GM18861 (cell line): Measurements from ENCODE around the gene PRG2.
"Not testable (repeated sequence)": the region's sequence is repeated elsewhere in the genome, so short reads cannot be mapped to it uniquely, and the experiment has no call there.

Source experiments
- ATAC-seq: cut with Tn5 transposase; IDR thresholded peaks from one replicate; pipeline ENCODE4 v1.9.1; 2021; ENCODE audit not compliant: unreplicated experiment

Gene PRG2

GRCh38 chr11:57348636-57349313 lies 41.7 kb downstream of the PRG2 start:
- ATAC-seq: no peak

GRCh38 chr11:57348052-57348451 lies 42.4 kb downstream of the PRG2 start:
- ATAC-seq: no peak

DNA sequence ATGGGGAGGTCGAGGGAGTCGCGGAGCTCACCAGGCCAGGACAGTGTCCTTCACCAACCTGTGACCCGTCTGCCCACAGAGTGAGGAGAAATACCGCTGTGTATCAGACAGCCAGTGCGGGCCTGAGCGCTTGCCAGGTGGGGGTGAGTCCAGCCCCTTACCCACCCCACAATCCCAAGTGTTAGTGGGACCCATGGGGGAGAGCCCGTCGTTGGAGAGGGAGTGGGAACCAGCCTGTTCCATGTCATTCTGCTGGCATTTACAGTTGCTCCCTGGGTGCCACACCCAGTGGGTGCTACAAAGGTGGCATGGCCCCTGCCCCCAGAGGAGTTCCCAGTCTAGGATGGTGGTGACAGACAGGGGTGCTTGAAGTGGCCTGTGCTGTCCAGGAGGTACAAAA lies 43.1 kb downstream of the PRG2 start:
- ATAC-seq: no peak

DNA sequence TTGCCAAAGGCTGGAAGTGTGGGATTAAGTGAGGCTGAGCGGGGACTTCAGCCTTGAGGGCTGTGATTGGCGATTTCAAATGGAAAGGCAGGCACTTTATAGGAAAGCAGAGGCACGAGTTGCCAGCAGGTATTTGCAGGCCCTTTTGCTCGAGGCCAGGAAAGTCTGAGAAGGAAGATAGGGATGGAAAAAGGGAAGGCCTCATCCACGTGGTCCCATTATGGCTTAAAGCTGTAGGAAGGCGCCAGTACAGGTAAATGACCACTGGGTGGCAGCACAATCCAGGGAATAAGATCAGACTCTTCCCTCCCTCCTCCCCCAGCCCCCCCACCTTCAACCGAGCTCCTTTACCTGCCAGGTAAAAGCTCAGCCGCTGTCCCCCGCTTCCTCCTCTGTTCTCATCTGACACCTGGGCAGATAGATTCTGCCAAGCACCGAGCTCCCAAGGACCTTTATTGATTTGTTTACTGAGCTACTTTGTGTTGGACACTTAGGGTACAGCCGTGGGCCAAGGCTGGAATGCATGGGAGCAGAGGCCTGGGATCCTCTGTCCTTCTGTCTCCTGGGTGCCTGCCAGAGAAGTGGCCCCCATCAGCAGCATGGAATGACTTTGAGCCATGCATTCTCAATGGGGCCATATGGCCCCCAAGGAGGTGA lies 44.8 kb downstream of the PRG2 start:
- ATAC-seq: no peak

DNA sequence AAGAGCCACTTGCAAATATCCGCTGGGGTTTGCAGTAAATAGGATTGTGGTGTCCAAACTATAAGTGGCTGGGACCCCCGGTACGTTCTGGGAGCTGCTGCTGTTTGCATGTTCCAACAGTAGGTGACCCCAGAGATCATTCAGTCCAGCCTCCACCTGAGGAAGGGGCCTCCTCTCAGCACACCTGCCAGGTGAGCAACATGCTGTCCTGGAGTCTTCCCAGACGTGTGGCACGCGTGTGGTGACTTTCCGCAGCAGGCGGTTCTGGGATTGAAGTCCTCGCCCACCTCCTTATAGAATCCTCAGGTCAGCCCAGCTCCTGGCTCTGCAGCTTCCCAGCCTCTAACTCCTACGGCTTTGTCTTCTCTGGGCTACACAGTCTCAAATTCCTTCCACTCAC lies 45.6 kb downstream of the PRG2 start:
- no peak for ATAC-seq

DNA sequence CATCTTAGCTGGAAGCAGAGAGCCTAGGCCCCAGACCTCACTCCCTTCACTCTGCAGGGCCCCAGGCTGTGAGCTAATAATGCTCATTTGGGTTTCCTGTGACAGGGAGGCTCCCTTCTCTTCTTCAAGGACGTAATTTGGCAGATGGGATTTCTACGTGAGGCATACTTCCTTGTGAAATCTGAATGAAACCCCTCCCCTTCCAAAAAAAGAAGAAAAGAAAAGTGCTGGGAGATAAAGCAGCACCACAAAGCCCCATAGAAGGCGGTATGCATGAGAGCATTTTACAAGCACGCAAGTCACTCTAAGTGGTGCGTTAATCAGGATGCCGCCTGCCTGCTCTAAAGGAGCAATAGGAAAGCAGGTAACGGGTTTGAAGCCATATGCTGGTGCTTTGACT lies 46.6 kb downstream of the PRG2 start:
- no peak for ATAC-seq

- ATAC-seq: no peak
Measured at GRCh38 chr11:57342702-57343101, 47.7 kb downstream of the PRG2 start.

DNA sequence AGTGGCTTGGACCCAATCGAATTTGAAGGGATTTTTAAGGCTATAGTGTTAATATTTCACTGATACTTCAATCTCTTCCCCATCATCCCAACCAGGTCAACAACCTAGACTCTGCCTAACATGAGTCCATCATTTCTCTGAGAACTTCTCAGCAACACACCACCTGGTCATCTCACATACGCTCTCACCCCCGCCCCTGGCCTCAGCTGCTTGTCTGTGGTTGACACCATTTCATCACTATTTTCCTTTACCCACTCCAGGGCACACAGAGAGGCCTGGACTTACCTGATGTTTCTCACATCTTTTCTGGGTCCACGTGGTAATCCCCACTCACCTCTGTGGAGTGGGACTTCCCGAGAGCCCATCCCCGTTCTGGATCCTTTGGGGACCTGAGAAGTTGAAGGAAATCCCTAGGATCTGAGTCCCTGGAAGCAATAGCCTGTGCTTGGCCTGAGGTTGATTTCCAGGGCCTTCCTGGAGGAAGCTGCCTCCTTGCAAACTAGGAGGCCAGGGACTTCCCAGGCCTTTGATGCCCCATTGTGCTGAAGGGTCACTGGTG lies 49.1 kb downstream of the PRG2 start:
- ATAC-seq: no peak

DNA sequence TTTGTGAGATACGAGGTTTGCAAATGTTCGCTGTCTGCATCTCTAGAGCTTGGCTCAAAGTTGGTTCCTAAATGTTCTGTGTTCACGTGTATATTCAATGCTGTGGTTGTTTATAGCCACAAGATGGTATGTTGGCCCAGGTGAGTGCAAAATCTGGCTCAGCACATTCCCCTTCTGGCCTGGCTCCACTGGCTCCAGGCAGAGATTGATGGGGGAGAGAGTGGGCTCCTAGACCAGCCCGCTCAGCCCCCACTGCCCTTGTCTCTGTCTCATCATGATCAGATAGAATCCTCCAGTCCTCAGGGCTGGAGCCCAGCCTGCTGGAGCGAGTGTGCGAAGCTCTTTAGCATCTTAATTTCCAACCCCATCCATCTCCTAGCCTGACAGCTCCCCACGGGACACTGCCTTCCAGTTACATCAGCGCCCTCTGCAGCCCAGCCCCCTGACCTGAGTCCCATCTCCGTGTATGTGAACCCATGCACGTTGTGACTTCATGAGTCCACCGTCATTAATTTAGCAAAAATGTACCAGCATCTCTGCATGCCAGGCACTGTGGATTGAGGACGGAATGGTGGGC lies 50.3 kb downstream of the PRG2 start:
- ATAC-seq: no peak

DNA sequence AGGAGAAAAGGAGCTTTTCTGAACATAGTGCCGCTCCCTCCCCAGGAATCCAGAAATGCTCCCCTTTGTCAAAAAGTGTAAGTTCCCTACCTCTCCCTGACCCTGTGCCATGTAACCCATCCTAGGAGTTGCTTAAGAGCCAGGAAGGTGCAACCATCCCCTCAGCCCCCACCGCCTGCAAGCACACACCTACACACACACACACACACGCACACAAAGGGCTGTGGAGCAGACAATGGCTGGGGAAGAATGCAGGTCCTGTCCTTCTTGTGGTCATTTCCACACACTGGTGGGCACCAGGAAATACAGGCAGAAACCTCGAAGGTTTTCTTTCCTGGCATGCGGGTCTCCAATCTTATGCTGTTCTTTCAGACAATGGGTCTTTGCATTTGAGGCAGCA lies 51.1 kb downstream of the PRG2 start:
- no peak for ATAC-seq

DNA sequence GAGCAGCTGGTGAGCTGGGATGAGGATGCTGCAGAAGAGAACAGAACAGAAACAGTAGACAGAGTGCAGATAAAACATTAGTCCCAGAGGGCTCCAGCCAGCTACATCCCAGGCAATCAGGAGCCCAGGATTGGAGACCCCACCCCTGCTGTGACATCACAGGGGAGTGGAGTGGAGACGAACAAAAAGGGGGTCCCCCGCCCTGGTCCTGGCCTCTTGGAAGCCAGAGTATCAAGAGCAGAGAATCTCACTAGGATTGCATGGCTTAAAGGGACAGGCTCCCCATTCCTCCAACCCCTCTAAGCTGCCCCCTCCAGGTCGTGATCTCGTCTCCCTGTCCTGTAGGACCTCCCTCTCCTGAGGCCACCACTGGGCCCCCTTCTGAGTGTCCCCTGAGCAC lies 52.3 kb downstream of the PRG2 start, which contains the start of gene P2RX3:
Gene P2RX3 (plus strand): TSS at position 211 of the 400 bp plus-strand sequence. CDS start 199 bp downstream, outside the sequence.
- ATAC-seq: no peak

DNA sequence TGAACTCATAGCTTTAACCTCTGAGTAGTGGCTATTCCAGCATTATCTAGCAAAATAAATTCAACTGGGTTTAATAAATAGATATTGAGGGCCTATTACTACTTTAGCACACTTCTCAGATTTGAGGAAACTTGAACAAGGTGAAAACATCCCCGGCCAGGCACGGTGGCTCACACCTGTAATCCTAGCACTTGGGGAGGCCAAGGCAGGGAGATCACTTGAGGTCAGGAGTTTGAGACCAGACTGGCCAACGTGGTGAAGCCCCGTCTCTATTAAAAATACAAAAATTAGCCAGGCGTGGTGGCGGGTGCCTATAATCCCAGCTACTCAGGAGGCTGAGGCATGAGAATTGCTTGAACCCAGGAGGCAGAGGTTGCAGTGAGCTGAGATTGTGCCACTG lies 53.6 kb downstream of the PRG2 start:
- ATAC-seq: not testable (repeated sequence)
